NB4 (cell line): ENCODE data around the gene C10orf71.

Experiments
- DNase-seq: peaks from one replicate; pipeline ENCODE4 v3.0.0; 2010; ENCODE audit warnings: low read depth
- H3K4me3 ChIP-seq: one replicate; pipeline ENCODE4 v1.5.1; 2011; ENCODE audit warnings: mild to moderate bottlenecking, low read depth, low read length, moderate library complexity
- MYC ChIP-seq: IDR thresholded peaks from 2 replicates; pipeline ENCODE4 v1.6.1; 2011; ENCODE audit warnings: low read depth, low read length
- POLR2A ChIP-seq: IDR thresholded peaks from 2 replicates; pipeline ENCODE4 v1.6.1; 2011; ENCODE audit warnings: mild to moderate bottlenecking; ENCODE audit not compliant: insufficient read length; ENCODE audit errors: extremely low read depth
- TF ChIP-seq, protein P1 (sequence below): IDR thresholded peaks from 2 replicates; pipeline ENCODE4 v1.6.1; 2011; ENCODE audit warnings: low read depth, low read length
- TF ChIP-seq, protein P2 (sequence below): IDR thresholded peaks from one replicate; pipeline ENCODE4 v1.5.1; 2012; ENCODE audit warnings: low read depth, low read length

C10orf71 gene

GRCh38 chr10:49282306-49282705, 16.7 kb upstream of the C10orf71 start:
- no peak for DNase-seq
- no peak overlapping the region for H3K4me3 ChIP-seq
- TF ChIP-seq, protein P1, sequence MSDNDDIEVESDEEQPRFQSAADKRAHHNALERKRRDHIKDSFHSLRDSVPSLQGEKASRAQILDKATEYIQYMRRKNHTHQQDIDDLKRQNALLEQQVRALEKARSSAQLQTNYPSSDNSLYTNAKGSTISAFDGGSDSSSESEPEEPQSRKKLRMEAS = no peak
- TF ChIP-seq, protein P2, sequence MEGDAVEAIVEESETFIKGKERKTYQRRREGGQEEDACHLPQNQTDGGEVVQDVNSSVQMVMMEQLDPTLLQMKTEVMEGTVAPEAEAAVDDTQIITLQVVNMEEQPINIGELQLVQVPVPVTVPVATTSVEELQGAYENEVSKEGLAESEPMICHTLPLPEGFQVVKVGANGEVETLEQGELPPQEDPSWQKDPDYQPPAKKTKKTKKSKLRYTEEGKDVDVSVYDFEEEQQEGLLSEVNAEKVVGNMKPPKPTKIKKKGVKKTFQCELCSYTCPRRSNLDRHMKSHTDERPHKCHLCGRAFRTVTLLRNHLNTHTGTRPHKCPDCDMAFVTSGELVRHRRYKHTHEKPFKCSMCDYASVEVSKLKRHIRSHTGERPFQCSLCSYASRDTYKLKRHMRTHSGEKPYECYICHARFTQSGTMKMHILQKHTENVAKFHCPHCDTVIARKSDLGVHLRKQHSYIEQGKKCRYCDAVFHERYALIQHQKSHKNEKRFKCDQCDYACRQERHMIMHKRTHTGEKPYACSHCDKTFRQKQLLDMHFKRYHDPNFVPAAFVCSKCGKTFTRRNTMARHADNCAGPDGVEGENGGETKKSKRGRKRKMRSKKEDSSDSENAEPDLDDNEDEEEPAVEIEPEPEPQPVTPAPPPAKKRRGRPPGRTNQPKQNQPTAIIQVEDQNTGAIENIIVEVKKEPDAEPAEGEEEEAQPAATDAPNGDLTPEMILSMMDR = no peak
- no peak for TF ChIP-seq POLR2A
- TF ChIP-seq MYC = no peak

DNA sequence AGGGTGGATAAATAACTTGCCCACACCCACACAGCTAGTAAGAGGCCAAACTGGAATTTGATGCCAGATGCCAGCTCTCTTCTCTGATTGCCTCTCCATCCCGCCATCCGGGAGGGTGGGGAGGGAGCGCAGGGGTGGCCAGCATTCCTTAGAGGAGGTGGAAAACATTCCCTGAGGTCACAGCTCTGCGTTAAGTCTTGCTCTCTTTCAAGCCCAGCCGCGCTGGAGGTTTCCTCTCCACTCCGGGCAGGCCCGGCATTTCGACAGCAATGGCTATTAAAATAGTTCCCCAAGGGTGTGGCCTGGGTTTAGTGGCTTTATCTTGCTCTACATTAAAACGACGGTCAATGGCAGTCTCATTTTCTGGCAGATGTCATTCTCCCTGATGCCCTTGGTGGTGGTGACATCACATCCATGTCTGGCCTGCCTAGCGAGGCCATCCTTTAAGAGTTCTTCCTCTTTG, 16.1 kb upstream of the C10orf71 start:
- peak; percentile 27 for DNase-seq
- no peak overlapping the region for H3K4me3 ChIP-seq
- TF ChIP-seq, protein P1 = no peak
- TF ChIP-seq MYC (no peak), POLR2A (no peak)
- TF ChIP-seq, protein P2 = no peak

DNA sequence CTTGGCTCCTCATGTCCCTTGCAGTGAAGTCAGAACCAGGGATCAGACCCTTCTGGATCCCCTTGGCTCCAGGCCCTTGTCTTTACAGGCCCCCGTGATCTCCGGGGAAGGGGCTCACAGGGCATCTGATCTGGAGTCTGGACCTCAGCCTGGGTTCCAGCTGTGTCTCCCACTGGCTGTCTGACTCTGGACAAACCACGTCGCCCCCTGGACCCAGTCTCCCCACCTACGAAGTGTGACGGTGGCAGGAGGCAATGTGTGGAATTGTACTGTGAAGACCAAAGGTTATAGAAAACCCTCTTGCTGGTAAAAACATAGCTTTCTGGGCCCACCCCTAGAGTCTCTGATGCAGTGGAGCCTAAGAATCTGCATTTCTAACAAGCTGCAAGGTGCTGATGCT, 15.5 kb upstream of the C10orf71 start:
- no peak for DNase-seq
- no peak overlapping the region for H3K4me3 ChIP-seq
- TF ChIP-seq, protein P1 = no peak
- TF ChIP-seq MYC (no peak), POLR2A (no peak)
- TF ChIP-seq, protein P2 = no peak

DNA sequence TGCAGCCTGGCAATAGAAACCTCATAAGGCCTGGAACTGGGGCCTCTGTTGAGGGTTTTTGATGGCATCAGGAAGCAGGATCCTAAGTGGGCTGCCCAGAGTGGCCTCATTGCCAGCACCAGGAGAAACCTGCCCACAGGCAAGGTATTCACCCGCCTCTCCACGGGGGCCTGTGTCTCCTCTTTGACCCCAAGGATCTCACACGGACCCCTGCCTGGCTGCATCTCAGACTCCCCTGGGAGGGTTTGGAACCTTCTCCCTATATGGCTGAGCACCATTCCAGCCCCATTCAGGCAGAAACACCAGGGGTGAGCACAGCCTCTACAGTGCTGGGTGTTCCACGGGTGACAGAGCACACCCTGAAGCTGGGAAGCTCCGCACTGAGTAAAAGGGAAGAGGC, 14.6 kb upstream of the C10orf71 start:
- DNase-seq = no peak
- no peak overlapping the region for H3K4me3 ChIP-seq
- TF ChIP-seq POLR2A (no peak), MYC (no peak)
- TF ChIP-seq, protein P1 = no peak
- TF ChIP-seq, protein P2 = no peak

DNA sequence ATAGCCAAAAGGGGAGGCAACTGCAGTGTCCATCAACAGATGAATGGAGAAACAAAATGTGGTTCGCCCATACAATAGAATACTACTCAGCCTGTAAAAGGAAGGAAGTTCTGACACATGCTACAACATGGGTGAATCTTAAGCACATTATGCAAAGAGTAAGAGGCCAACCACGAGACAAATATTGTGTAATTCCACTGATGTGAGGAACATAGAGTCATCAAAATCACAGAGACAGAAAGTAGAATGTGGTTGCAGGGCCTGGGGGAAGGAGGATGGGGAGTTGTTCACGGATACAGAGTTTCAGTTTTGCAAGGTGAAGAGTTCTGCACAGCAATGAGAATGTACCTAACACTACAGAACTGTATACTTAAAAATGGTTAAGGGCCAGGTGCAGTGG, 13.7 kb upstream of the C10orf71 start:
- peak; percentile 49 for DNase-seq
- no peak overlapping the region for H3K4me3 ChIP-seq
- TF ChIP-seq MYC = no peak
- TF ChIP-seq, protein P1 = no peak
- TF ChIP-seq, protein P2 = no peak
- no peak for TF ChIP-seq POLR2A

DNA sequence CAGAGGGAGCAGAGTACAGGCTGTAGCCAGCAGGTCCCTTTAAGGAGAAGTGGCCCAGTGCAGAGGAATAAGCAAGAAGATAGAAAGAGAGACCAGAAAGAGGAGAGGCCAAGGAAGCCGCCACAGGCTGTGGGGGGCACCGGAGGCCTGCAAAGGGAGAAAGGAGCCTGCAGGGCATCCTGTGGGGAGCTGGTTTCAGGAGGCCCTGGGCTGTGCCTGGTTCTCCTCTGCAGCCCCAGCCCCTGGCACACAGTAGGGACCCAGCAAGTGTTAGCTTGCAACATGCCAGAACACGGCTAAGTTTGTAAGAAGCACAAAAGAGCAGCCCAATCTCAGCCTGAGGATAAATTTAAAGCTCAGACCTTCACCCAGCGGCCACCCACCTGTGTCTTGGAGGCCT, 12.3 kb upstream of the C10orf71 start:
- DNase-seq = no peak
- TF ChIP-seq POLR2A = no peak
- TF ChIP-seq, protein P2 = no peak
- no peak for TF ChIP-seq MYC
- TF ChIP-seq, protein P1 = no peak
- no peak overlapping the region for H3K4me3 ChIP-seq
